H9 (cell line): ENCODE measurements around the gene FBN1. TPM values are rescaled to one million over a fixed set of nuclear protein-coding genes. Genes with fewer than 3 reads are reported as not detected.

ENCODE experiments used
- DNase-seq: peaks from one replicate; pipeline ENCODE4 v3.0.0-alpha.2; 2017
- H2AFZ ChIP-seq: one replicate; pipeline ENCODE4 v1.6.1; 2013; ENCODE audit warnings: mild to moderate bottlenecking, low read length, control low read depth, moderate library complexity
- H2AK5ac ChIP-seq: 2 replicates; pipeline ENCODE4 v1.6.1; 2013; ENCODE audit warnings: low read length, control low read depth, mixed read lengths; ENCODE audit not compliant: insufficient read length
- H2BK120ac ChIP-seq: one replicate; pipeline ENCODE4 v1.6.1; 2013; ENCODE audit warnings: low read depth, mild to moderate bottlenecking, low read length, control low read depth, inconsistent platforms; ENCODE audit not compliant: poor library complexity, severe bottlenecking
- H2BK12ac ChIP-seq: 2 replicates; pipeline ENCODE4 v1.6.1; 2013; ENCODE audit warnings: low read length, control low read depth, mixed read lengths, low read depth; ENCODE audit not compliant: insufficient read length
- H2BK15ac ChIP-seq: 2 replicates; pipeline ENCODE4 v1.6.1; 2013; ENCODE audit warnings: low read depth, low read length, control low read depth
- H2BK20ac ChIP-seq: one replicate; pipeline ENCODE4 v1.6.1; 2013; ENCODE audit warnings: low read depth, mild to moderate bottlenecking, low read length, control low read depth, inconsistent platforms; ENCODE audit not compliant: poor library complexity, severe bottlenecking
- H2BK5ac ChIP-seq: 2 replicates; pipeline ENCODE4 v1.6.1; 2013; ENCODE audit warnings: low read length, control low read depth, mixed read lengths; ENCODE audit not compliant: insufficient read length
- H3K14ac ChIP-seq: 2 replicates; pipeline ENCODE4 v1.6.1; 2013; ENCODE audit warnings: low read length, control low read depth; ENCODE audit not compliant: insufficient read depth
- H3K18ac ChIP-seq: 2 replicates; pipeline ENCODE4 v1.6.1; 2013; ENCODE audit warnings: low read depth, mild to moderate bottlenecking, mixed read lengths, low read length, control low read depth; ENCODE audit not compliant: insufficient read length
- H3K23ac ChIP-seq: 2 replicates; pipeline ENCODE4 v1.6.1; 2013; ENCODE audit warnings: low read length, control low read depth, mixed read lengths, low read depth; ENCODE audit not compliant: insufficient read length
- H3K23me2 ChIP-seq: 2 replicates; pipeline ENCODE4 v1.6.1; 2013; ENCODE audit warnings: low read depth, mild to moderate bottlenecking, mixed read lengths, low read length, control low read depth; ENCODE audit not compliant: insufficient read length, poor library complexity, severe bottlenecking
- H3K27ac ChIP-seq: 2 replicates; pipeline ENCODE4 v1.5.1; 2013; ENCODE audit warnings: low read length, control low read depth, mixed read lengths, low read depth; ENCODE audit not compliant: insufficient read length
- H3K27me3 ChIP-seq: 2 replicates; pipeline ENCODE4 v1.6.1; 2013; ENCODE audit warnings: low read length, control low read depth, inconsistent platforms; ENCODE audit not compliant: insufficient read depth
- H3K4ac ChIP-seq: 2 replicates; pipeline ENCODE4 v1.6.1; 2013; ENCODE audit warnings: low read depth, mild to moderate bottlenecking, control low read depth, inconsistent platforms, low read length, moderate library complexity
- H3K4me1 ChIP-seq: 2 replicates; pipeline ENCODE4 v1.6.1; 2013; ENCODE audit warnings: low read length, control low read depth, inconsistent platforms; ENCODE audit not compliant: insufficient read depth
- H3K4me2 ChIP-seq: 2 replicates; pipeline ENCODE4 v1.6.1; 2013; ENCODE audit warnings: low read length, control low read depth, mixed read lengths; ENCODE audit not compliant: insufficient read length, insufficient read depth
- H3K56ac ChIP-seq: 2 replicates; pipeline ENCODE4 v1.6.1; 2013; ENCODE audit warnings: low read depth, mild to moderate bottlenecking, mixed read lengths, low read length, control low read depth; ENCODE audit not compliant: insufficient read length
- H3K79me1 ChIP-seq: 2 replicates; pipeline ENCODE4 v1.6.1; 2013; ENCODE audit warnings: low read depth, mild to moderate bottlenecking, moderate library complexity, low read length, control low read depth, inconsistent platforms; ENCODE audit not compliant: insufficient read depth, poor library complexity, severe bottlenecking
- H3K79me2 ChIP-seq: 2 replicates; pipeline ENCODE4 v1.6.1; 2013; ENCODE audit warnings: low read length, control low read depth, inconsistent platforms; ENCODE audit not compliant: insufficient read depth
- H3K9ac ChIP-seq: 2 replicates; pipeline ENCODE4 v1.6.1; 2013; ENCODE audit warnings: low read length, control low read depth, mixed read lengths; ENCODE audit not compliant: insufficient read length; ENCODE audit errors: extremely low read depth
- H3K9me3 ChIP-seq: one replicate; pipeline ENCODE4 v1.6.1; 2013; ENCODE audit warnings: low read depth, low read length, inconsistent platforms; ENCODE audit not compliant: control insufficient read depth
- H3T11ph ChIP-seq: one replicate; pipeline ENCODE4 v1.6.1; 2013; ENCODE audit warnings: mild to moderate bottlenecking, low read length, control low read depth, inconsistent platforms
- H4K20me1 ChIP-seq: one replicate; pipeline ENCODE4 v1.6.1; 2013; ENCODE audit not compliant: control insufficient read depth, insufficient read length, insufficient read depth
- H4K5ac ChIP-seq: 2 replicates; pipeline ENCODE4 v1.6.1; 2013; ENCODE audit warnings: low read depth, mild to moderate bottlenecking, mixed read lengths, low read length, control low read depth; ENCODE audit not compliant: insufficient read length
- H4K8ac ChIP-seq: replicated peaks from 2 replicates; pipeline ENCODE4 v1.6.1; 2013; ENCODE audit warnings: low read length, control low read depth, mixed read lengths, low read depth; ENCODE audit not compliant: insufficient read length
- H4K91ac ChIP-seq: 2 replicates; pipeline ENCODE4 v1.6.1; 2013; ENCODE audit warnings: low read depth, mild to moderate bottlenecking, moderate library complexity, mixed read lengths, low read length, control low read depth; ENCODE audit not compliant: insufficient read length
- H3K27ac Mint-ChIP-seq, 3 experiments: 2 replicates in 2 of 3; 3 replicates in 1 of 3; pipeline ENCODE4 v1.8.0; 2020 to 2021; ENCODE audit warnings: mixed read lengths in 3 of 3, mild to moderate bottlenecking in 1 of 3, moderate library complexity in 1 of 3
- H3K27me3 Mint-ChIP-seq: 2 replicates; pipeline ENCODE4 v1.8.0; 2021; ENCODE audit warnings: low read depth, mild to moderate bottlenecking, moderate library complexity, mixed read lengths
- H3K36me3 Mint-ChIP-seq, 3 experiments: 2 replicates in 2 of 3; 3 replicates in 1 of 3; pipeline ENCODE4 v1.8.0; 2020 to 2021; ENCODE audit warnings: low read depth in 3 of 3, mixed read lengths in 3 of 3; ENCODE audit not compliant: insufficient read depth in 1 of 3
- H3K4me1 Mint-ChIP-seq, 2 experiments: 2 replicates each; pipeline ENCODE4 v1.8.0; 2020; ENCODE audit warnings: mixed read lengths in 2 of 2
- H3K4me3 Mint-ChIP-seq, 2 experiments: 2 replicates in 1 of 2; 3 replicates in 1 of 2; pipeline ENCODE4 v1.8.0; 2020 to 2021; ENCODE audit warnings: mild to moderate bottlenecking in 2 of 2, mixed read lengths in 2 of 2, moderate library complexity in 1 of 2
- H3K9me3 Mint-ChIP-seq, 2 experiments: 2 replicates in 1 of 2; 3 replicates in 1 of 2; pipeline ENCODE4 v1.8.0; 2020; ENCODE audit warnings: mild to moderate bottlenecking in 2 of 2, mixed read lengths in 2 of 2, moderate library complexity in 1 of 2
- CTCF ChIP-seq: fragments of 200-600 bp; sonication (generic); conservative IDR thresholded peaks from 3 replicates; pipeline ENCODE4 v1.8.0; 2021; ENCODE audit warnings: antibody characterized with exemption, mild to moderate bottlenecking
- WGBS: extraction: QIAGEN DNeasy Blood & Tissue Kit; methylation state at CpG from one replicate; pipeline ENCODE4 v1.1.7; 2013; ENCODE audit warnings: missing lambda C conversion rate, low lambda C conversion rate, mixed read lengths; ENCODE audit not compliant: insufficient read length; ENCODE audit errors: extremely low coverage; 5-methylcytosine and 5-hydroxymethylcytosine counted together
- total RNA-seq: library from RNA; stranded (reverse); gene quantifications from 2 replicates; pipeline ENCODE4 v1.2.1, GENCODE V29; 2021

Gene FBN1
- total RNA-seq, 1 experiment from 2014 or later, result 3.6 TPM

- Histone ChIP-seq H3K9me3 (no peaks in the 10 kb centered on the region), H3K9ac (no peak overlapping the region), H3K23me2 (no peaks in the 10 kb centered on the region), H2BK15ac (no peak overlapping the region), H3K27me3 (no peaks in the 10 kb centered on the region), H2BK12ac (no peak overlapping the region), H2AFZ (no peak overlapping the region), H4K20me1 (no peaks in the 10 kb centered on the region), H3K27ac (no peak overlapping the region), H4K91ac (no peak overlapping the region), H3K14ac (no peak overlapping the region), H2BK120ac (no peak overlapping the region), H4K5ac (no peak overlapping the region), H3K4me1 (no peaks in the 10 kb centered on the region; the same call in 1 of the 2 replicates), H2BK5ac (no peak overlapping the region), H2BK20ac (no peak overlapping the region), H3K23ac (no peak overlapping the region), H3K79me2 (no peaks in the 10 kb centered on the region), H2AK5ac (no peak overlapping the region), H3K56ac (no peak overlapping the region), H4K8ac (no peak overlapping the region), H3T11ph (no peak overlapping the region), H3K79me1 (no peaks in the 10 kb centered on the region), H3K18ac (no peak overlapping the region), H3K4ac (no peak overlapping the region), H3K4me2 (no peak overlapping the region)
- WGBS, result no CpG with 5 or more reads among the region's 2 CpGs
- Mint-ChIP-seq H3K9me3 (no peaks in the 10 kb centered on the region), H3K4me1 (peaks cover 4 to 5% of the 10 kb centered on the region in 2 experiments), H3K27me3 (no peaks in the 10 kb centered on the region), H3K4me3 (no peak overlapping the region), H3K27ac (no peak overlapping the region), H3K36me3 (no peaks in the 10 kb centered on the region; a peak in 1 of 7 replicates)
- DNase-seq, result no peak
- no peak for TF ChIP-seq CTCF
These were observed 130.0 kb downstream of the FBN1 start for GRCh38 chr15:48515500-48515899.
